ENCODE data around the gene ATAD5.

Gene ATAD5, protein sequence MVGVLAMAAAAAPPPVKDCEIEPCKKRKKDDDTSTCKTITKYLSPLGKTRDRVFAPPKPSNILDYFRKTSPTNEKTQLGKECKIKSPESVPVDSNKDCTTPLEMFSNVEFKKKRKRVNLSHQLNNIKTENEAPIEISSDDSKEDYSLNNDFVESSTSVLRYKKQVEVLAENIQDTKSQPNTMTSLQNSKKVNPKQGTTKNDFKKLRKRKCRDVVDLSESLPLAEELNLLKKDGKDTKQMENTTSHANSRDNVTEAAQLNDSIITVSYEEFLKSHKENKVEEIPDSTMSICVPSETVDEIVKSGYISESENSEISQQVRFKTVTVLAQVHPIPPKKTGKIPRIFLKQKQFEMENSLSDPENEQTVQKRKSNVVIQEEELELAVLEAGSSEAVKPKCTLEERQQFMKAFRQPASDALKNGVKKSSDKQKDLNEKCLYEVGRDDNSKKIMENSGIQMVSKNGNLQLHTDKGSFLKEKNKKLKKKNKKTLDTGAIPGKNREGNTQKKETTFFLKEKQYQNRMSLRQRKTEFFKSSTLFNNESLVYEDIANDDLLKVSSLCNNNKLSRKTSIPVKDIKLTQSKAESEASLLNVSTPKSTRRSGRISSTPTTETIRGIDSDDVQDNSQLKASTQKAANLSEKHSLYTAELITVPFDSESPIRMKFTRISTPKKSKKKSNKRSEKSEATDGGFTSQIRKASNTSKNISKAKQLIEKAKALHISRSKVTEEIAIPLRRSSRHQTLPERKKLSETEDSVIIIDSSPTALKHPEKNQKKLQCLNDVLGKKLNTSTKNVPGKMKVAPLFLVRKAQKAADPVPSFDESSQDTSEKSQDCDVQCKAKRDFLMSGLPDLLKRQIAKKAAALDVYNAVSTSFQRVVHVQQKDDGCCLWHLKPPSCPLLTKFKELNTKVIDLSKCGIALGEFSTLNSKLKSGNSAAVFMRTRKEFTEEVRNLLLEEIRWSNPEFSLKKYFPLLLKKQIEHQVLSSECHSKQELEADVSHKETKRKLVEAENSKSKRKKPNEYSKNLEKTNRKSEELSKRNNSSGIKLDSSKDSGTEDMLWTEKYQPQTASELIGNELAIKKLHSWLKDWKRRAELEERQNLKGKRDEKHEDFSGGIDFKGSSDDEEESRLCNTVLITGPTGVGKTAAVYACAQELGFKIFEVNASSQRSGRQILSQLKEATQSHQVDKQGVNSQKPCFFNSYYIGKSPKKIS (N-terminal part only)

GRCh38 chr17:30831663-30832437, at the start of gene ATAD5:
Gene ATAD5 (plus strand): TSS chr17:30831966. CDS start chr17:30832348, 382 bp downstream.
- peaks cover 24% of the 10 kb centered on the region for H3K36me3 ChIP-seq (ENCODE audit: insufficient read depth, low read length)
- H3K4me1 ChIP-seq (ENCODE audit: insufficient read depth, low read length): peaks cover 21% of the 10 kb centered on the region
- H3K27me3 ChIP-seq (ENCODE audit: insufficient read depth, low read length): no peaks in the 10 kb centered on the region
- peak within 1 kb of the TSS; percentile 58 for H3K4me3 ChIP-seq (ENCODE audit: low read length)
- peak within 1 kb of the TSS; percentile 87 for H2AFZ ChIP-seq (ENCODE audit: low read depth, low read length)
- H3K9me3 ChIP-seq (ENCODE audit: low read length): no peaks in the 10 kb centered on the region

- Histone ChIP-seq H3K9me3 (ENCODE audit: low read length) (no peaks in the 10 kb centered on the region), H2AFZ (ENCODE audit: low read depth, low read length) (no peak overlapping the region), H3K4me1 (ENCODE audit: insufficient read depth, low read length) (no peaks in the 10 kb centered on the region), H3K36me3 (ENCODE audit: insufficient read depth, low read length) (peaks cover 54% of the 10 kb centered on the region), H3K27me3 (ENCODE audit: insufficient read depth, low read length) (no peaks in the 10 kb centered on the region), H3K4me3 (ENCODE audit: low read length) (no peak overlapping the region)
Observed at GRCh38 chr17:30782206-30782605, 49.6 kb upstream of the ATAD5 start.

DNA sequence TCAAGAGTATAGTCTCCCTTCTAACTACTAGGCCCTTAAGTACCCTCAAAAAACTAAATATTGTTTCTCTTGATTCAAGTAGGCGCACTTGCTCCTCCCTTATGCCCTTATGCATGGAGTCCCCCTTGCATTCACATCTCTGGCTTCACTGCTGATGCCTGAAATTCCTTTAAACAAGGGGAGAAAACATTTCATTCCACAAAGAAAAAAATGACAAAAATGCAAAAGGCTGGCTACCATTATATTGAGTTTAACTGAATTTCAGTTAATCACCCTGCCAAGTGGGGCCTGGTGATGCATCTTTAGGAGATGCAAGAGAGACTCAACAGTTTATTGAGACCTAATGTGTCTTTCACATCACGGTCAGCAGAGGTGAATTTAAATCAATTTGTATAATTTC, 42.8 kb upstream of the ATAD5 start:
- Histone ChIP-seq H3K9me3 (ENCODE audit: low read length) (no peaks in the 10 kb centered on the region), H3K4me1 (ENCODE audit: insufficient read depth, low read length) (peaks cover 3% of the 10 kb centered on the region), H3K36me3 (ENCODE audit: insufficient read depth, low read length) (peaks cover 70% of the 10 kb centered on the region), H3K27me3 (ENCODE audit: insufficient read depth, low read length) (no peaks in the 10 kb centered on the region), H3K4me3 (ENCODE audit: low read length) (no peak overlapping the region), H2AFZ (ENCODE audit: low read depth, low read length) (no peak overlapping the region)

GRCh38 chr17:30790279-30790678, 41.5 kb upstream of the ATAD5 start:
- Histone ChIP-seq H3K4me1 (ENCODE audit: insufficient read depth, low read length) (peaks cover 3% of the 10 kb centered on the region), H3K9me3 (ENCODE audit: low read length) (no peaks in the 10 kb centered on the region), H3K4me3 (ENCODE audit: low read length) (no peak overlapping the region), H3K36me3 (ENCODE audit: insufficient read depth, low read length) (peaks cover 71% of the 10 kb centered on the region), H2AFZ (ENCODE audit: low read depth, low read length) (no peak overlapping the region), H3K27me3 (ENCODE audit: insufficient read depth, low read length) (no peaks in the 10 kb centered on the region)

GRCh38 chr17:30793282-30793977, 38.3 kb upstream of the ATAD5 start:
- Histone ChIP-seq H3K36me3 (ENCODE audit: insufficient read depth, low read length) (peaks cover 71% of the 10 kb centered on the region), H3K9me3 (ENCODE audit: low read length) (no peaks in the 10 kb centered on the region), H3K27me3 (ENCODE audit: insufficient read depth, low read length) (no peaks in the 10 kb centered on the region), H2AFZ (ENCODE audit: low read depth, low read length) (no peak overlapping the region), H3K4me1 (ENCODE audit: insufficient read depth, low read length) (peaks cover 3% of the 10 kb centered on the region), H3K4me3 (ENCODE audit: low read length) (no peak overlapping the region)

- H3K27me3 ChIP-seq (ENCODE audit: insufficient read depth, low read length): no peaks in the 10 kb centered on the region
- no peak overlapping the region for H2AFZ ChIP-seq (ENCODE audit: low read depth, low read length)
- peaks cover 64% of the 10 kb centered on the region for H3K36me3 ChIP-seq (ENCODE audit: insufficient read depth, low read length)
- no peaks in the 10 kb centered on the region for H3K4me1 ChIP-seq (ENCODE audit: insufficient read depth, low read length)
- no peak overlapping the region for H3K4me3 ChIP-seq (ENCODE audit: low read length)
- H3K9me3 ChIP-seq (ENCODE audit: low read length): no peaks in the 10 kb centered on the region
Observed at GRCh38 chr17:30794372-30794771, 37.4 kb upstream of the ATAD5 start.

DNA sequence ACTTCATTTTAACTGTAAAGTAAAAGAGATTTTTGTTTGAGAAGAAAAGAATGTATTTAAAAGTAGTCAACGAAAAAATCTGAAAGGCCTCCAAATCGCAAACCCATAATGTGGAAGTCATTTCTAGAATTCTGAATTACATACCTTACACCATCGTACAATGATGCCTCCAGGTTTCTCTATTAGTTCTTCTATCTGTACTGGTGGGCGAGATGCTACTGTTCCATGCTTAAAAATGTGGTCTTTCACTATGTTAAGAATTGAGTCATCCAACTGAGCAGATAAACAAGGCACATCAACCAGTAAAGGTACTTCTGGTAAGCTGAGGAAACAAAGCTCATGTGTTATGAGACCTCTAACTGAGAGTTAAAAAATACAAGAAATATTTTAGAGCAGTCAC, 35.8 kb upstream of the ATAD5 start:
- Histone ChIP-seq H3K27me3 (ENCODE audit: insufficient read depth, low read length) (no peaks in the 10 kb centered on the region), H3K9me3 (ENCODE audit: low read length) (no peaks in the 10 kb centered on the region), H3K4me1 (ENCODE audit: insufficient read depth, low read length) (no peaks in the 10 kb centered on the region), H2AFZ (ENCODE audit: low read depth, low read length) (no peak overlapping the region), H3K4me3 (ENCODE audit: low read length) (no peak overlapping the region), H3K36me3 (ENCODE audit: insufficient read depth, low read length) (peaks cover 62% of the 10 kb centered on the region)

- H2AFZ ChIP-seq (ENCODE audit: low read depth, low read length): no peak overlapping the region
- no peaks in the 10 kb centered on the region for H3K9me3 ChIP-seq (ENCODE audit: low read length)
- no peaks in the 10 kb centered on the region for H3K4me1 ChIP-seq (ENCODE audit: insufficient read depth, low read length)
- H3K4me3 ChIP-seq (ENCODE audit: low read length): no peak overlapping the region
- no peaks in the 10 kb centered on the region for H3K27me3 ChIP-seq (ENCODE audit: insufficient read depth, low read length)
- peaks cover 43% of the 10 kb centered on the region for H3K36me3 ChIP-seq (ENCODE audit: insufficient read depth, low read length)
Observed at GRCh38 chr17:30801671-30802070, 30.1 kb upstream of the ATAD5 start.

- no peaks in the 10 kb centered on the region for H3K27me3 ChIP-seq (ENCODE audit: insufficient read depth, low read length)
- H3K9me3 ChIP-seq (ENCODE audit: low read length): no peaks in the 10 kb centered on the region
- H3K4me3 ChIP-seq (ENCODE audit: low read length): no peak overlapping the region
- no peaks in the 10 kb centered on the region for H3K4me1 ChIP-seq (ENCODE audit: insufficient read depth, low read length)
- H3K36me3 ChIP-seq (ENCODE audit: insufficient read depth, low read length): peaks cover 26% of the 10 kb centered on the region
- H2AFZ ChIP-seq (ENCODE audit: low read depth, low read length): no peak overlapping the region
Observed at GRCh38 chr17:30805944-30806456, 25.8 kb upstream of the ATAD5 start.

DNA sequence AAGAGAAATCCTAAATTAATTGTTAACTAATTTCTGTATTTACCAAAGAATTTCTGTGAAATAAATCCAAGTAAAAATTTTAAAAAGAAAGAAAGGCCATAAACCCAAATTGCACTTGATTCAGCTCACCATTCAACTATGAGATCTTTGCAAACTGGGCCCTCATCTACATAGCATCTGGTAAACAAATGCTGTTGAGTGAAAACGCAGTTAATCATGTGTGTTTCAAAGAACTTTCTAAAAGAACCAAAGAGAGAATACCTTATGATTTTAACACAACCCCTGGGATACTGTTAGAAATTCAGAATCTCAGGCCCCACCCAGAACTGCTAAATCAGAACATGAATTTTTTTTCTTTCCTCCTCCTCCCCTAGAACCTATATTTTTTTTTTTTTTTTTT, 23.9 kb upstream of the ATAD5 start:
- H3K27me3 ChIP-seq (ENCODE audit: insufficient read depth, low read length): no peaks in the 10 kb centered on the region
- peaks cover 21% of the 10 kb centered on the region for H3K36me3 ChIP-seq (ENCODE audit: insufficient read depth, low read length)
- no peak overlapping the region for H2AFZ ChIP-seq (ENCODE audit: low read depth, low read length)
- H3K4me1 ChIP-seq (ENCODE audit: insufficient read depth, low read length): no peaks in the 10 kb centered on the region
- no peaks in the 10 kb centered on the region for H3K9me3 ChIP-seq (ENCODE audit: low read length)
- H3K4me3 ChIP-seq (ENCODE audit: low read length): no peak overlapping the region

- no peak overlapping the region for H2AFZ ChIP-seq (ENCODE audit: low read depth, low read length)
- H3K4me1 ChIP-seq (ENCODE audit: insufficient read depth, low read length): no peaks in the 10 kb centered on the region
- no peaks in the 10 kb centered on the region for H3K27me3 ChIP-seq (ENCODE audit: insufficient read depth, low read length)
- no peaks in the 10 kb centered on the region for H3K9me3 ChIP-seq (ENCODE audit: low read length)
- peaks cover 13% of the 10 kb centered on the region for H3K36me3 ChIP-seq (ENCODE audit: insufficient read depth, low read length)
- no peak overlapping the region for H3K4me3 ChIP-seq (ENCODE audit: low read length)
Observed at GRCh38 chr17:30808785-30809286, 22.9 kb upstream of the ATAD5 start.
